ENCODE data around the gene CNKSR3.

GRCh38 chr6:154380741-154381140, 129.7 kb downstream of the CNKSR3 start:
- TF ChIP-seq CTCF (IDR thresholded peaks at IDR 0.05) (no peak), EZH2phosphoT487 (IDR thresholded peaks at IDR 0.05) (no peak), EZH2 (IDR thresholded peaks at IDR 0.05) (no peak)
